22Rv1 (cell line): ENCODE measurements around the gene TK1.

Experiments
- ZFX ChIP-seq: fragments of 450-650 bp; IDR thresholded peaks from 2 replicates; pipeline ENCODE4 v1.6.1; 2017; ENCODE audit warnings: antibody characterized with exemption, borderline replicate concordance
- TF ChIP-seq, protein P1 (sequence below): fragments of 450-650 bp; IDR thresholded peaks from 2 replicates; pipeline ENCODE4 v1.5.1; 2017; ENCODE audit warnings: mild to moderate bottlenecking

GRCh38 chr17:78128551-78129350, 58.1 kb downstream of the TK1 start, which contains the start of gene TMC6:
- TF ChIP-seq, protein P1, sequence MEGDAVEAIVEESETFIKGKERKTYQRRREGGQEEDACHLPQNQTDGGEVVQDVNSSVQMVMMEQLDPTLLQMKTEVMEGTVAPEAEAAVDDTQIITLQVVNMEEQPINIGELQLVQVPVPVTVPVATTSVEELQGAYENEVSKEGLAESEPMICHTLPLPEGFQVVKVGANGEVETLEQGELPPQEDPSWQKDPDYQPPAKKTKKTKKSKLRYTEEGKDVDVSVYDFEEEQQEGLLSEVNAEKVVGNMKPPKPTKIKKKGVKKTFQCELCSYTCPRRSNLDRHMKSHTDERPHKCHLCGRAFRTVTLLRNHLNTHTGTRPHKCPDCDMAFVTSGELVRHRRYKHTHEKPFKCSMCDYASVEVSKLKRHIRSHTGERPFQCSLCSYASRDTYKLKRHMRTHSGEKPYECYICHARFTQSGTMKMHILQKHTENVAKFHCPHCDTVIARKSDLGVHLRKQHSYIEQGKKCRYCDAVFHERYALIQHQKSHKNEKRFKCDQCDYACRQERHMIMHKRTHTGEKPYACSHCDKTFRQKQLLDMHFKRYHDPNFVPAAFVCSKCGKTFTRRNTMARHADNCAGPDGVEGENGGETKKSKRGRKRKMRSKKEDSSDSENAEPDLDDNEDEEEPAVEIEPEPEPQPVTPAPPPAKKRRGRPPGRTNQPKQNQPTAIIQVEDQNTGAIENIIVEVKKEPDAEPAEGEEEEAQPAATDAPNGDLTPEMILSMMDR, result no peak
- TF ChIP-seq ZFX, result no peak
